HG02763 (cell line): ENCODE data around the gene PPM1F.
"Not testable (repeated sequence)": the region's sequence is repeated elsewhere in the genome, so short reads cannot be mapped to it uniquely, and the experiment has no call there.

Source experiments
- ATAC-seq: cut with Tn5 transposase; IDR thresholded peaks from one replicate; pipeline ENCODE4 v1.9.1; 2021; ENCODE audit warnings: mild to moderate bottlenecking, moderate library complexity; ENCODE audit not compliant: unreplicated experiment

Gene PPM1F

GRCh38 chr22:21921729-21922128, 30.9 kb downstream of the PPM1F start:
- ATAC-seq: no peak

- no peak for ATAC-seq
These were observed 31.4 kb downstream of the PPM1F start for GRCh38 chr22:21921184-21921721.

GRCh38 chr22:21920341-21921183, 32.1 kb downstream of the PPM1F start:
- no peak for ATAC-seq

GRCh38 chr22:21919526-21920307, 32.9 kb downstream of the PPM1F start:
- no peak for ATAC-seq

- ATAC-seq: no peak
These were observed 34.0 kb downstream of the PPM1F start for GRCh38 chr22:21918466-21919185.

- ATAC-seq: no peak
These were observed 34.7 kb downstream of the PPM1F start for GRCh38 chr22:21917959-21918261.

- no peak for ATAC-seq
These were observed 35.3 kb downstream of the PPM1F start for GRCh38 chr22:21917181-21917958.

GRCh38 chr22:21916309-21916918, 36.2 kb downstream of the PPM1F start:
- no peak for ATAC-seq

GRCh38 chr22:21915624-21916308, 36.9 kb downstream of the PPM1F start:
- ATAC-seq: no peak

- not testable (repeated sequence) for ATAC-seq
These were observed 38.5 kb downstream of the PPM1F start for GRCh38 chr22:21914033-21914642.

- ATAC-seq: not testable (repeated sequence)
These were observed 42.3 kb downstream of the PPM1F start for GRCh38 chr22:21910367-21910766.

- ATAC-seq: no peak
These were observed 42.8 kb downstream of the PPM1F start for GRCh38 chr22:21909871-21910270.

GRCh38 chr22:21907638-21908522, 44.8 kb downstream of the PPM1F start:
- ATAC-seq: no peak

- ATAC-seq: not testable (repeated sequence)
These were observed 47.4 kb downstream of the PPM1F start for GRCh38 chr22:21905234-21905633.

- no peak for ATAC-seq
These were observed 48.3 kb downstream of the PPM1F start for GRCh38 chr22:21904250-21904789.

GRCh38 chr22:21903283-21903682, 49.4 kb downstream of the PPM1F start:
- no peak for ATAC-seq

- no peak for ATAC-seq
These were observed 50.2 kb downstream of the PPM1F start for GRCh38 chr22:21902296-21903087.
